ENCODE measurements around the gene COL4A6.

- TF ChIP-seq, protein P1, sequence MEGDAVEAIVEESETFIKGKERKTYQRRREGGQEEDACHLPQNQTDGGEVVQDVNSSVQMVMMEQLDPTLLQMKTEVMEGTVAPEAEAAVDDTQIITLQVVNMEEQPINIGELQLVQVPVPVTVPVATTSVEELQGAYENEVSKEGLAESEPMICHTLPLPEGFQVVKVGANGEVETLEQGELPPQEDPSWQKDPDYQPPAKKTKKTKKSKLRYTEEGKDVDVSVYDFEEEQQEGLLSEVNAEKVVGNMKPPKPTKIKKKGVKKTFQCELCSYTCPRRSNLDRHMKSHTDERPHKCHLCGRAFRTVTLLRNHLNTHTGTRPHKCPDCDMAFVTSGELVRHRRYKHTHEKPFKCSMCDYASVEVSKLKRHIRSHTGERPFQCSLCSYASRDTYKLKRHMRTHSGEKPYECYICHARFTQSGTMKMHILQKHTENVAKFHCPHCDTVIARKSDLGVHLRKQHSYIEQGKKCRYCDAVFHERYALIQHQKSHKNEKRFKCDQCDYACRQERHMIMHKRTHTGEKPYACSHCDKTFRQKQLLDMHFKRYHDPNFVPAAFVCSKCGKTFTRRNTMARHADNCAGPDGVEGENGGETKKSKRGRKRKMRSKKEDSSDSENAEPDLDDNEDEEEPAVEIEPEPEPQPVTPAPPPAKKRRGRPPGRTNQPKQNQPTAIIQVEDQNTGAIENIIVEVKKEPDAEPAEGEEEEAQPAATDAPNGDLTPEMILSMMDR (IDR thresholded peaks at IDR 0.05; ENCODE audit: low read length) = no peak
- no peak for TF ChIP-seq EZH2 (IDR thresholded peaks at IDR 0.05; ENCODE audit: borderline replicate concordance, low read length)
Observed at GRCh38 chrX:108254636-108255035, 183.6 kb downstream of the COL4A6 start.

Measured in OCI-LY1 (cell line).